B cell (primary cell): ENCODE measurements around the gene FTH1. TPM values are rescaled to one million over a fixed set of nuclear protein-coding genes. Genes with fewer than 3 reads are reported as not detected.
A peak's percentile ranks its signal among the peaks of the same experiment; 100 is the strongest.

Experiments
- ATAC-seq: fragments of 200-7000 bp; cut with Tn5 transposase; one replicate; pipeline ENCODE4 v1.10.0; 2021; ENCODE audit warnings: low read depth, mild to moderate bottlenecking, moderate number of reproducible peaks, moderate library complexity
- CTCF ChIA-PET: fragments of 350-600 bp; sonication (Branson Sonifier 250); formaldehyde crosslinking; loops from one replicate; lab custom pipeline; 2021; ENCODE audit warnings: antibody characterized with exemption, inconsistent platforms; lab: Charles Lee
- POLR2A ChIA-PET: fragments of 350-600 bp; sonication (Branson Sonifier 250); formaldehyde crosslinking; loops from one replicate; lab custom pipeline; 2021; ENCODE audit warnings: antibody characterized with exemption; lab: Charles Lee
- DNase-seq: peaks from one replicate; pipeline ENCODE4 v3.0.0; 2013
- H2AFZ ChIP-seq: 2 replicates; pipeline ENCODE4 v1.6.1; 2012; ENCODE audit warnings: mild to moderate bottlenecking, low read depth, low read length; ENCODE audit not compliant: insufficient read depth, poor library complexity, severe bottlenecking
- H3K27ac ChIP-seq, 2 donors: 1 replicate in 1 of 2; 2 replicates in 1 of 2; pipeline ENCODE4 v1.5.1; 2012 to 2013; ENCODE audit warnings: low read length in 2 of 2, mild to moderate bottlenecking in 2 of 2, moderate library complexity in 1 of 2
- H3K27me3 ChIP-seq, 4 experiments: fragments of 200-600 bp in 1 of 4; sonication (generic) in 1 of 4; replicated peaks in 1 of 4; 1 replicate in 2 of 4; 2 replicates in 2 of 4; pipeline versions ENCODE4 v1.6.1 to v1.7.0; 2013 to 2016; ENCODE audit warnings: low read length in 3 of 4, mild to moderate bottlenecking in 2 of 4, mixed read lengths in 1 of 4, moderate library complexity in 1 of 4; ENCODE audit not compliant: insufficient read depth in 4 of 4, control insufficient read depth in 3 of 4; ENCODE audit errors: control extremely low read depth in 1 of 4
- H3K36me3 ChIP-seq, 2 experiments: replicated peaks in 1 of 2; 1 replicate in 1 of 2; 2 replicates in 1 of 2; pipeline versions ENCODE4 v1.6.1 to v1.7.1; 2013; ENCODE audit warnings: low read length in 1 of 2; ENCODE audit not compliant: insufficient read depth in 2 of 2, control insufficient read depth in 1 of 2; ENCODE audit errors: control extremely low read depth in 1 of 2, extremely low read depth in 1 of 2
- H3K4me1 ChIP-seq, 2 donors: fragments of 200-600 bp in 1 of 2; sonication (generic) in 1 of 2; 1 replicate in 1 of 2; 2 replicates in 1 of 2; pipeline versions ENCODE4 v1.5.1 to v1.6.1; 2013 to 2017; ENCODE audit warnings: low read length in 2 of 2; ENCODE audit not compliant: control insufficient read depth in 2 of 2, insufficient read depth in 2 of 2
- H3K4me2 ChIP-seq: replicated peaks from 2 replicates; pipeline ENCODE3; 2012; ENCODE audit warnings: mild to moderate bottlenecking, low read depth, low read length; ENCODE audit not compliant: poor library complexity, severe bottlenecking
- H3K4me3 ChIP-seq, 5 experiments: fragments of 200-600 bp in 1 of 5; sonication (generic) in 1 of 5; 1 replicate in 3 of 5; 2 replicates in 2 of 5; pipeline versions ENCODE4 v1.5.1 to v1.7.0; 2011 to 2016; ENCODE audit warnings: low read length in 4 of 5, mild to moderate bottlenecking in 4 of 5, low read depth in 2 of 5, control low read depth in 1 of 5, moderate library complexity in 1 of 5; ENCODE audit not compliant: insufficient read depth in 1 of 5; ENCODE audit errors: control extremely low read depth in 1 of 5, extremely low read depth in 1 of 5
- H3K79me2 ChIP-seq: fragments of 200-600 bp; sonication (generic); one replicate; pipeline ENCODE4 v1.6.0; 2016; ENCODE audit warnings: low read length; ENCODE audit not compliant: control insufficient read depth, insufficient read depth
- H3K9ac ChIP-seq: fragments of 200-600 bp; sonication (generic); 2 replicates; pipeline ENCODE4 v1.6.1; 2017; ENCODE audit warnings: mild to moderate bottlenecking, low read length, moderate library complexity
- H3K9me3 ChIP-seq, 3 donors: one replicate each; pipeline versions ENCODE4 v1.6.1 to v1.7.1; 2013; ENCODE audit warnings: low read length in 2 of 3; ENCODE audit not compliant: control insufficient read depth in 2 of 3, insufficient read depth in 1 of 3; ENCODE audit errors: control extremely low read depth in 1 of 3
- H4K20me1 ChIP-seq: 2 replicates; pipeline ENCODE4 v1.6.0; 2012; ENCODE audit warnings: mild to moderate bottlenecking, low read length; ENCODE audit not compliant: insufficient read depth, control insufficient read depth, poor library complexity, severe bottlenecking
- H3K27ac Mint-ChIP-seq: one replicate; pipeline ENCODE4 v1.8.0; 2021; ENCODE audit warnings: mixed read lengths
- H3K27me3 Mint-ChIP-seq: one replicate; pipeline ENCODE4 v1.8.0; 2021; ENCODE audit warnings: mixed read lengths
- H3K4me1 Mint-ChIP-seq: one replicate; pipeline ENCODE4 v1.8.0; 2021; ENCODE audit warnings: mixed read lengths
- H3K4me3 Mint-ChIP-seq: one replicate; pipeline ENCODE4 v1.8.0; 2021; ENCODE audit warnings: mixed read lengths
- H3K9me3 Mint-ChIP-seq: one replicate; pipeline ENCODE4 v1.8.0; 2022; ENCODE audit warnings: mixed read lengths; ENCODE audit not compliant: insufficient read depth
- EZH2 ChIP-seq: IDR thresholded peaks from 2 replicates; pipeline ENCODE4 v1.6.1; 2012; ENCODE audit warnings: borderline replicate concordance, low read depth, mild to moderate bottlenecking, moderate library complexity, low read length; ENCODE audit not compliant: insufficient read depth, poor library complexity, severe bottlenecking
- WGBS: methylation state at CpG from one replicate; pipeline ENCODE4 v1.1.5; 2013; ENCODE audit warnings: missing lambda C conversion rate; ENCODE audit not compliant: insufficient coverage; 5-methylcytosine and 5-hydroxymethylcytosine counted together
- intact Hi-C: fragments of 100-400 bp; cut with micrococcal nuclease; formaldehyde crosslinking; loops from one replicate; pipeline ENCODE4 v1.10.0; 2022
- polyA plus RNA-seq: library from polyadenylated mRNA; depleted of rRNA; stranded (reverse); fragments of >200 nt; gene quantifications from 2 replicates; pipeline ENCODE4 v1.2.3, GENCODE V29; 2012
- total RNA-seq, 2 donors: library from RNA; stranded (reverse); fragments of 120-200 nt in 1 of 2; gene quantifications; 1 replicate in 1 of 2; 2 replicates in 1 of 2; pipeline versions ENCODE4 v1.2.3 to v1.2.4, GENCODE V29; 2013 to 2022
- TF ChIP-seq, protein P1 (sequence below): fragments of 200-600 bp; IDR thresholded peaks from one replicate; pipeline ENCODE4 v1.8.0; 2022; ENCODE audit warnings: antibody characterized with exemption, mild to moderate bottlenecking

FTH1 gene
- total and polyA plus RNA-seq, 2 donors (not counting 1 experiment from before 2014, with no cell fraction given) = 1,136 to 1,314 TPM

DNA sequence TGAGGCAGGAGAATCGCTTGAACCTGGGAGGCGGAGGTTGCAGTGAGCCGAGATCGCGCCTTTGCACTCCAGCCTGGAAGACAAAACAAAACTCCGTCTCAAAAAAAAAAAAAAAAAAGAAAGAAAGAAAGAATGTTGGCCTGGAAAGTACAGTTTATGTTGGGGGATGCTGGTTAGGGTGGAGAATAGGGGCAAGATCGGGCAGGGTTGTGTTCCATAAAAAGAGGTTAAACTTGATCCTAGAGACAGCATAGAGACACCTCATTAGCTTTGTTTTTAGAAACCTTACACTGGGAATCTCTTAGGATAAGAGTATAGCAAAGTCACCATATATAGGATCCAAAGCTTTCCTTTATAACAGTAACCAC, 1.9 kb upstream of the FTH1 start:
- Mint-ChIP-seq H3K27ac (peak overlapping the region; percentile 66), H3K27me3 (no peaks in the 10 kb centered on the region), H3K4me3 (peak overlapping the region; percentile 55), H3K4me1 (peaks cover 65% of the 10 kb centered on the region), H3K9me3 (no peaks in the 10 kb centered on the region)
- ChIA-PET CTCF (interaction anchor here (0.6 to 7.3 kb wide), 10 partner anchors 10 to 240 kb away, joined by 3 to 61 read pairs (median 6); no protein-coding TSS in a partner anchor), POLR2A (interaction anchor here (0.7 to 3.3 kb wide), 2 partner anchors 17 to 22 kb away, joined by 3 to 11 read pairs; no protein-coding TSS in a partner anchor)
- no peak overlapping the region for H3K9ac ChIP-seq
- no peak for TF ChIP-seq EZH2
- TF ChIP-seq, protein P1, sequence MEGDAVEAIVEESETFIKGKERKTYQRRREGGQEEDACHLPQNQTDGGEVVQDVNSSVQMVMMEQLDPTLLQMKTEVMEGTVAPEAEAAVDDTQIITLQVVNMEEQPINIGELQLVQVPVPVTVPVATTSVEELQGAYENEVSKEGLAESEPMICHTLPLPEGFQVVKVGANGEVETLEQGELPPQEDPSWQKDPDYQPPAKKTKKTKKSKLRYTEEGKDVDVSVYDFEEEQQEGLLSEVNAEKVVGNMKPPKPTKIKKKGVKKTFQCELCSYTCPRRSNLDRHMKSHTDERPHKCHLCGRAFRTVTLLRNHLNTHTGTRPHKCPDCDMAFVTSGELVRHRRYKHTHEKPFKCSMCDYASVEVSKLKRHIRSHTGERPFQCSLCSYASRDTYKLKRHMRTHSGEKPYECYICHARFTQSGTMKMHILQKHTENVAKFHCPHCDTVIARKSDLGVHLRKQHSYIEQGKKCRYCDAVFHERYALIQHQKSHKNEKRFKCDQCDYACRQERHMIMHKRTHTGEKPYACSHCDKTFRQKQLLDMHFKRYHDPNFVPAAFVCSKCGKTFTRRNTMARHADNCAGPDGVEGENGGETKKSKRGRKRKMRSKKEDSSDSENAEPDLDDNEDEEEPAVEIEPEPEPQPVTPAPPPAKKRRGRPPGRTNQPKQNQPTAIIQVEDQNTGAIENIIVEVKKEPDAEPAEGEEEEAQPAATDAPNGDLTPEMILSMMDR = no peak
- no peak overlapping the region for H3K27ac ChIP-seq
- no peaks in the 10 kb centered on the region for H3K27me3 ChIP-seq
- no peak overlapping the region for H3K4me2 ChIP-seq
- peaks cover 26% of the 10 kb centered on the region for H4K20me1 ChIP-seq
- H3K4me3 ChIP-seq = peak overlapping the region in 1 of 5 experiments; percentile 5
- intact Hi-C loops = loop anchor here (5.0 kb wide), 5 partner anchors 73 to 1052 kb away; partner anchors contain the start of genes POLR2G and SYT7
- no peak overlapping the region for H2AFZ ChIP-seq
- ATAC-seq = no peak
- H3K36me3 ChIP-seq = peaks cover 0 to 11% of the 10 kb centered on the region in 2 experiments
- no peak for DNase-seq
- H3K9me3 ChIP-seq = no peaks in the 10 kb centered on the region
- 100% methylated on average over 6 of the region's 7 CpGs for WGBS
- H3K4me1 ChIP-seq = peaks cover 49 to 60% of the 10 kb centered on the region in 2 donors
- peaks cover 43% of the 10 kb centered on the region for H3K79me2 ChIP-seq

DNA sequence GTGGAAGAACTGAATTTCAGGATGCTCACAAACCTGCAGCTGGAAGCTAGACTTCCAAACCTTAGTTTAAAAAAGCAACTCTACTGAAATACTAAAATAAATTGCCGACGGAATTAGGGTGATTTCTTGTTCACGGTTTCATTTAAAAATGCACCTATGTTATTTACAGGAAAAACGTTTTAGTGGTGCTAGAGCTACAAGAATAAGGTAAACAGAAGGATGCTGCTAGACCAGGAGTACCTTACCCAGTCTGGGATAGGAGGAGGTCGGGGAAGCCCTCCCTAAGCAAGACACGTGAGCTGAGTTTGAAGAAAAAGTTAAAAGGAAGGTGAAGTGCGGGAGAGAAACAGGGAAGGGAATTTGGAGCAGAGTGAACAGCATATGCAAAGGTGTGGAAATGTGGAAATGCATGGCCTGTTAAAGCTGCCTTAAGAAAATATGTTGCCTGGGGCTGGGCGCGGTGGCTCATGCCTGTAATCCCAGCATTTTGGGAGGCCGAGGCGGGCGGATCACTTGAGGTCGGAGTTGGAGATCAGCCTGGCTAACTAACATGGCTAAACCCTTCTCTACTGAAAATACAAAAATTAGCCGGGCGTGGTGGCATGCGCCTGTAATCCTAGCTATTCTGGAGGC, 1.4 kb upstream of the FTH1 start:
- peaks cover 70% of the 10 kb centered on the region for H3K4me1 Mint-ChIP-seq
- Histone ChIP-seq H4K20me1 (peaks cover 31% of the 10 kb centered on the region), H3K79me2 (peaks cover 43% of the 10 kb centered on the region), H3K4me1 (peaks cover 54 to 65% of the 10 kb centered on the region in 2 donors), H3K27me3 (no peaks in the 10 kb centered on the region), H3K9me3 (no peaks in the 10 kb centered on the region), H3K4me2 (peak overlapping the region; percentile 94), H3K27ac (peak overlapping the region; percentile 86 to 94), H2AFZ (peak overlapping the region; percentile 92), H3K36me3 (peaks cover 0 to 16% of the 10 kb centered on the region in 2 experiments), H3K4me3 (peak overlapping the region in 3 of 5 experiments; percentile 42 to 96 (median 88)), H3K9ac (no peak overlapping the region)
- no peaks in the 10 kb centered on the region for H3K27me3 Mint-ChIP-seq
- POLR2A ChIA-PET = interaction anchor here (0.6 to 3.6 kb wide), 7 partner anchors 20 to 772 kb away, joined by 4 to 11 read pairs (median 9); partner anchors contain the start of gene INCENP
- no peaks in the 10 kb centered on the region for H3K9me3 Mint-ChIP-seq
- DNase-seq = no peak
- peak overlapping the region; percentile 97 for H3K4me3 Mint-ChIP-seq
- CTCF ChIA-PET = interaction anchor here (1.2 to 7.3 kb wide), 10 partner anchors 17 to 172 kb away, joined by 3 to 61 read pairs (median 7); no protein-coding TSS in a partner anchor
- intact Hi-C loops = loop anchor here (1.0 to 5.0 kb wide), 7 partner anchors 56 to 1052 kb away; partner anchors contain the start of genes POLR2G and SYT7
- 96% methylated on average over 13 of the region's 16 CpGs for WGBS
- ATAC-seq = no peak
- TF ChIP-seq EZH2 = no peak
- TF ChIP-seq, protein P1 = no peak
- peak overlapping the region; percentile 99 for H3K27ac Mint-ChIP-seq
